Choroid plexus epithelial cell (primary cell): Measurements from ENCODE around the gene ODF2L.

Experiments
- DNase-seq: peaks from one replicate; pipeline ENCODE4 v3.0.0-alpha.2; 2010; ENCODE audit warnings: low read depth
- H3K4me3 ChIP-seq: 2 replicates; pipeline ENCODE4 v1.5.1; 2011; ENCODE audit warnings: low read depth, mild to moderate bottlenecking, control low read depth, low read length, moderate library complexity
- CTCF ChIP-seq: conservative IDR thresholded peaks from 2 replicates; pipeline ENCODE4 v1.5.1; 2011; ENCODE audit warnings: low read depth, mild to moderate bottlenecking, control low read depth, inconsistent platforms, low read length, moderate library complexity

The ODF2L gene

GRCh38 chr1:86388777-86389176 lies 7.3 kb downstream of the ODF2L start:
- DNase-seq, result no peak
- H3K4me3 ChIP-seq, result no peak overlapping the region
- TF ChIP-seq CTCF, result no peak

GRCh38 chr1:86387916-86388627 lies 8.1 kb downstream of the ODF2L start:
- TF ChIP-seq CTCF, result no peak
- peak; percentile 36 for DNase-seq
- no peak overlapping the region for H3K4me3 ChIP-seq

- no peak overlapping the region for H3K4me3 ChIP-seq
- peak; percentile 39 for DNase-seq
- no peak for TF ChIP-seq CTCF
These were observed 13.2 kb downstream of the ODF2L start for GRCh38 chr1:86382878-86383277.

- no peak for TF ChIP-seq CTCF
- H3K4me3 ChIP-seq, result no peak overlapping the region
- no peak for DNase-seq
These were observed 14.9 kb downstream of the ODF2L start for GRCh38 chr1:86381223-86381622.

- DNase-seq, result peak; percentile 94
- H3K4me3 ChIP-seq, result no peak overlapping the region
- TF ChIP-seq CTCF, result peak; percentile 65
These were observed 15.8 kb downstream of the ODF2L start for GRCh38 chr1:86380257-86380861.

GRCh38 chr1:86378813-86379212 lies 17.3 kb downstream of the ODF2L start:
- DNase-seq, result no peak
- no peak for TF ChIP-seq CTCF

GRCh38 chr1:86377341-86377740 lies 18.8 kb downstream of the ODF2L start:
- no peak overlapping the region for H3K4me3 ChIP-seq
- TF ChIP-seq CTCF, result no peak
- DNase-seq, result no peak

More at GRCh38 chr1:86378813-86379212, 17.3 kb downstream of the ODF2L start:
- no peak overlapping the region for H3K4me3 ChIP-seq
